Measurements from ENCODE around the gene TSC22D3. TPM values are rescaled to one million over a fixed set of nuclear protein-coding genes. Genes with fewer than 3 reads are reported as not detected.

The TSC22D3 gene
- total RNA-seq, 1 donor: 57.2 TPM

DNA sequence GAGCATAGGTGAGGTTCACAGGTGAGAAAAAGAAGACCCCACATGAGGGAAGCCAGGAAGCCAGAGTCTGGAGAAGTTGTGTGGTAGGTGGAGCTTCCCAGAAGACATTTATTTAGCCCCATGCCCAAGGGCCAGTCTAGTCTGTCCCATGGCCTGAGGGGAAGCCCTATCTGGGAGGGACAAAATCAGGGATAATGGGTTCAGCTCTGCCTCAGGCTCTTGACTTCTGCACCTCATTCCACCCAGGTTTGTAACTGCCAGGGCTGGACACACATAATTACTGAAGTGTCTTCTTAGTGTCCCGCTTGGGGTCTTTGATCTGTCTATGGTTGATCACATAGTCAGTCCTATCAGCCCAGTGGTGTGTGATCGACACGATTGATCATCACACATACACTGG is 36.0 kb downstream of the TSC22D3 start:
- TF ChIP-seq, protein P1, sequence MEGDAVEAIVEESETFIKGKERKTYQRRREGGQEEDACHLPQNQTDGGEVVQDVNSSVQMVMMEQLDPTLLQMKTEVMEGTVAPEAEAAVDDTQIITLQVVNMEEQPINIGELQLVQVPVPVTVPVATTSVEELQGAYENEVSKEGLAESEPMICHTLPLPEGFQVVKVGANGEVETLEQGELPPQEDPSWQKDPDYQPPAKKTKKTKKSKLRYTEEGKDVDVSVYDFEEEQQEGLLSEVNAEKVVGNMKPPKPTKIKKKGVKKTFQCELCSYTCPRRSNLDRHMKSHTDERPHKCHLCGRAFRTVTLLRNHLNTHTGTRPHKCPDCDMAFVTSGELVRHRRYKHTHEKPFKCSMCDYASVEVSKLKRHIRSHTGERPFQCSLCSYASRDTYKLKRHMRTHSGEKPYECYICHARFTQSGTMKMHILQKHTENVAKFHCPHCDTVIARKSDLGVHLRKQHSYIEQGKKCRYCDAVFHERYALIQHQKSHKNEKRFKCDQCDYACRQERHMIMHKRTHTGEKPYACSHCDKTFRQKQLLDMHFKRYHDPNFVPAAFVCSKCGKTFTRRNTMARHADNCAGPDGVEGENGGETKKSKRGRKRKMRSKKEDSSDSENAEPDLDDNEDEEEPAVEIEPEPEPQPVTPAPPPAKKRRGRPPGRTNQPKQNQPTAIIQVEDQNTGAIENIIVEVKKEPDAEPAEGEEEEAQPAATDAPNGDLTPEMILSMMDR (IDR thresholded peaks at IDR 0.05; ENCODE audit: extremely low read depth, low read depth, low read length): no peak
- H3K79me2 ChIP-seq (ENCODE audit: insufficient read depth, low read length): no peaks in the 10 kb centered on the region
- no peaks in the 10 kb centered on the region for H3K36me3 ChIP-seq (ENCODE audit: insufficient read depth, low read length)
- no peak overlapping the region for H2AFZ ChIP-seq (ENCODE audit: low read length)
- no peak overlapping the region for H3K4me3 ChIP-seq (ENCODE audit: insufficient read depth, low read length)
- H3K4me1 ChIP-seq (ENCODE audit: insufficient read depth, low read length): peaks cover 3% of the 10 kb centered on the region
- no peaks in the 10 kb centered on the region for H4K20me1 ChIP-seq (ENCODE audit: insufficient read depth, low read length)
- H3K27ac ChIP-seq (ENCODE audit: low read depth, low read length): no peak overlapping the region
- H3K27me3 ChIP-seq (ENCODE audit: insufficient read depth, low read length): peaks cover 23% of the 10 kb centered on the region
- no peak overlapping the region for H3K4me2 ChIP-seq (ENCODE audit: insufficient read depth, low read length)
- H3K9me3 ChIP-seq (ENCODE audit: low read depth, low read length): no peaks in the 10 kb centered on the region
- DNase-seq (ENCODE audit: insufficient read length, low spot score, missing footprints): no peak

DNA sequence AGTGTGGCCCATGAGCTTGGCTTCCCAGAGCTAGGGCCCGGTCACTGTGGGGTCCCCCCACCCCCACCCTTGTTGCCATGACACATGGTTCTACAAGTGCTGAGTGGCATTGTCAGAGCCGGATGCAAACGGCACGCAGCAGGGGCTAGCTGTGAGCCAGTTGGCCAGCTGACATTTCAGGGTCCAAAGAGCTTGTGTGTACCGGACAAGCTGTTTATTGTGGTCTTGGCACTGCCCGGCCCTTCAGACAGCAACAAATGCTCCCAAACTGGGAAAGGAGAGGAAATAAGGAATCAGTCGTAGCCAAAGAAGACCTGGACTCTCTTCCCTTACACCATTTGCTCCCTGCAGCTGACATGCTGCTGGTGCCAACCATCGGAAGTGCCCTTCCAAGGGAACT is 36.8 kb downstream of the TSC22D3 start:
- TF ChIP-seq, protein P1 (IDR thresholded peaks at IDR 0.05; ENCODE audit: extremely low read depth, low read depth, low read length): no peak
- Histone ChIP-seq H3K4me2 (ENCODE audit: insufficient read depth, low read length) (no peak overlapping the region), H2AFZ (ENCODE audit: low read length) (no peak overlapping the region), H3K4me1 (ENCODE audit: insufficient read depth, low read length) (peaks cover 3% of the 10 kb centered on the region), H3K27ac (ENCODE audit: low read depth, low read length) (no peak overlapping the region), H3K4me3 (ENCODE audit: insufficient read depth, low read length) (no peak overlapping the region), H3K27me3 (ENCODE audit: insufficient read depth, low read length) (peaks cover 22% of the 10 kb centered on the region), H3K79me2 (ENCODE audit: insufficient read depth, low read length) (no peaks in the 10 kb centered on the region), H3K9me3 (ENCODE audit: low read depth, low read length) (no peaks in the 10 kb centered on the region), H3K36me3 (ENCODE audit: insufficient read depth, low read length) (no peaks in the 10 kb centered on the region), H4K20me1 (ENCODE audit: insufficient read depth, low read length) (no peaks in the 10 kb centered on the region)
- no peak for DNase-seq (ENCODE audit: insufficient read length, low spot score, missing footprints)

DNA sequence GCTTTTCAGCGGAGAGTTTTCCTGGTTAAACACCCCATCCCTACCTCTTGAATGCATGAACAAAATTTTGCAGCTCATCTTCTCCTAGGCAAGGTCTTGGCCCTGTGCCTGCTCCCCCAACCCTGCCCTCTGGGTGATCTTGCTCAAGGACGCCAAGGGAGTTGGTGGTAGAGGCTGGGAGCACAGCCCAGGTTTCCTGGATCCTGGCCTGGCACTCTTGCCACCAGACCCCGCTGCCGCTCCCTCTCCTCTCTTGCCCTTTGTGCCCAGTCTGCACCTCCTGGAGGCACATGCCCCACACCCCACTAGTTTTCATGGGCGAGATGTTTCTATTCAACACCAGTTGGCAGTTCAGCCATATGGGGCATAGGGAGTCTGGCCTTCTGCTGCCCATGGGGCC is 37.3 kb downstream of the TSC22D3 start:
- Histone ChIP-seq H2AFZ (ENCODE audit: low read length) (no peak overlapping the region), H4K20me1 (ENCODE audit: insufficient read depth, low read length) (no peaks in the 10 kb centered on the region), H3K9me3 (ENCODE audit: low read depth, low read length) (no peaks in the 10 kb centered on the region), H3K27me3 (ENCODE audit: insufficient read depth, low read length) (peaks cover 19% of the 10 kb centered on the region), H3K4me3 (ENCODE audit: insufficient read depth, low read length) (no peak overlapping the region), H3K36me3 (ENCODE audit: insufficient read depth, low read length) (no peaks in the 10 kb centered on the region), H3K4me2 (ENCODE audit: insufficient read depth, low read length) (no peak overlapping the region), H3K79me2 (ENCODE audit: insufficient read depth, low read length) (no peaks in the 10 kb centered on the region), H3K27ac (ENCODE audit: low read depth, low read length) (no peak overlapping the region), H3K4me1 (ENCODE audit: insufficient read depth, low read length) (peaks cover 3% of the 10 kb centered on the region)
- DNase-seq (ENCODE audit: insufficient read length, low spot score, missing footprints): no peak
- TF ChIP-seq, protein P1 (IDR thresholded peaks at IDR 0.05; ENCODE audit: extremely low read depth, low read depth, low read length): no peak

DNA sequence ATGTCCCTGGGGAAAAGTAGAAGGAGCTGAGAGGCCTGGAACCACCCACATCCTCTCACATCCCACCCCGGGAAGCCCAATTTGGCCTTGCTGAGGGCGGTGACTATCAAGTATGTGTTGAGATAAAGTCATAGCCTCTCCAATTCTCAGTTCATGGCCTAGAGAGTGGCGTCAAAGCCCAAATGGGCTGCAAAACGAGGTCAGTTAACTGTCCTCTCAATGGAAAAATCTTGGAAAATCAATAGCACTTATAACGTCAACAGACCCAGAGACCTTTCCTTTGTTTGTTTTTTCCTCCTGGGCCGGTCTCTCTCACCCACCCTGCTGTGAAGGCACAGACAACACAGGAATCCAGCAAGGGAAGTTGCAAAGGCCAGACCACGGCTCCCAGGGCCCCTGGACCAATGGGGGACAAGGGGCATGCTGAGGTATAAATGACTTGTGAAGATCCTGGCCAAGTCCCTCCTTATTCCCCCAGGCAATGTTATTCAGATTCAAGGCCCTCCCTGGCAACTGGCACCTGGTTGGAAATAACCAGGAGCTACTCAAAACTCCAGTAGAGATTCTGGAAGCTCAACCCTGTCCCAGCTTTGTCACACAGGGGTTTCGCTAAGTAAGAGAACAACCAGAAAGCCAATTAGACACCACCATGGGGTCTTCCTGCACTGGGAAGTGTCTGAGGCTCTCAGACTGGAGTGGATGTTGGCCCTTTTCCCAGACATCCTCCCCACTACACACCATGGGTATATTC is 38.6 kb downstream of the TSC22D3 start:
- Histone ChIP-seq H3K4me3 (ENCODE audit: insufficient read depth, low read length) (no peak overlapping the region), H3K27ac (ENCODE audit: low read depth, low read length) (no peak overlapping the region), H3K27me3 (ENCODE audit: insufficient read depth, low read length) (peaks cover 17% of the 10 kb centered on the region), H4K20me1 (ENCODE audit: insufficient read depth, low read length) (no peaks in the 10 kb centered on the region), H3K4me2 (ENCODE audit: insufficient read depth, low read length) (no peak overlapping the region), H2AFZ (ENCODE audit: low read length) (no peak overlapping the region), H3K4me1 (ENCODE audit: insufficient read depth, low read length) (peaks cover 3% of the 10 kb centered on the region), H3K79me2 (ENCODE audit: insufficient read depth, low read length) (no peaks in the 10 kb centered on the region), H3K36me3 (ENCODE audit: insufficient read depth, low read length) (no peaks in the 10 kb centered on the region), H3K9me3 (ENCODE audit: low read depth, low read length) (no peaks in the 10 kb centered on the region)
- TF ChIP-seq, protein P1 (IDR thresholded peaks at IDR 0.05; ENCODE audit: extremely low read depth, low read depth, low read length): no peak
- no peak for DNase-seq (ENCODE audit: insufficient read length, low spot score, missing footprints)

All from osteoblast (primary cell).